Suprapubic skin (tissue), 4 donors: ENCODE results near the gene FCAMR.

Experiments
- POLR2A ChIP-seq, 2 donors: fragments of 450-650 bp; IDR thresholded peaks; one replicate each; pipeline ENCODE4 v1.6.1; 2017; ENCODE audit warnings: antibody characterized with exemption in 2 of 2, mild to moderate bottlenecking in 2 of 2, moderate library complexity in 2 of 2
- POLR2AphosphoS5 ChIP-seq, 3 donors: sonication (generic); formaldehyde crosslinking; IDR thresholded peaks; one replicate each; pipeline ENCODE4 v1.6.1; 2017; ENCODE audit warnings: antibody characterized with exemption in 3 of 3
- TF ChIP-seq, protein P1 (sequence below), 2 donors: fragments of 200-600 bp in 1 of 2; fragments of 450-650 bp in 1 of 2; sonication (generic) in 1 of 2; IDR thresholded peaks; one replicate each; pipeline ENCODE4 v1.5.1; 2016 to 2019; ENCODE audit warnings: antibody characterized with exemption in 2 of 2, mild to moderate bottlenecking in 1 of 2, moderate library complexity in 1 of 2

DNA sequence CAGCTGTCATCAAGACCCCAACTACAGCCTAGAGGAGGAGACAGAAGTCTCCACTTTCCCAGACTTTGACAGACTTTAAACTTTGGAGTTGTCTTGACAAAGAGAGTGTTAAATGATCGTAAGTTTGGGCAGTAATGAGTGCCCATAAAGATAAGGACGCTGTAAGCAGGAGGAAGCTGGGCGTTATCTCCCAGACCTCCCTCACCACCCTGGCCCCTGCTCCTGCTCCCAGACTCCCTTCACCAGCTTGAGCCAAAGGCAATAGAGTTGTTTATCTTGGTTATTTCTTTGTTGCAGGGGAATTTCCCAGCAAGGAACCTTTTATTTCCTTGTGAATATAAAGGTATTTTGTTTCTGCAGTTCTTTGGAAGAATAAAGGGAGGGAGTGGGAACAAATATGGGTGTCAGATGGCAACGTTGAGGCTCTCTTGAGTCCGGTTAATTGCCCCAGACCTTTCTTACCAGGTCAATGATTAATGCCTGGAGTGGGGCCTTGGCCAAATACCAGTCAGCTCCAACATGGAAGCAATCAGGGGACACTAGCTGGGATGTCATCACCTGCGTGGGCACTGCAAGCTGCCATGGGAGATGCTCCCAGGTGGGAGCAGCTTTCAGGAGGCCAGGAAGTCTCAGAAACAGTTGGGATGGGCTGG lies 28.4 kb downstream of the FCAMR start:
- TF ChIP-seq POLR2AphosphoS5 (IDR thresholded peaks at IDR 0.05) (no peak), POLR2A (IDR thresholded peaks at IDR 0.05) (no peak)
- TF ChIP-seq, protein P1, sequence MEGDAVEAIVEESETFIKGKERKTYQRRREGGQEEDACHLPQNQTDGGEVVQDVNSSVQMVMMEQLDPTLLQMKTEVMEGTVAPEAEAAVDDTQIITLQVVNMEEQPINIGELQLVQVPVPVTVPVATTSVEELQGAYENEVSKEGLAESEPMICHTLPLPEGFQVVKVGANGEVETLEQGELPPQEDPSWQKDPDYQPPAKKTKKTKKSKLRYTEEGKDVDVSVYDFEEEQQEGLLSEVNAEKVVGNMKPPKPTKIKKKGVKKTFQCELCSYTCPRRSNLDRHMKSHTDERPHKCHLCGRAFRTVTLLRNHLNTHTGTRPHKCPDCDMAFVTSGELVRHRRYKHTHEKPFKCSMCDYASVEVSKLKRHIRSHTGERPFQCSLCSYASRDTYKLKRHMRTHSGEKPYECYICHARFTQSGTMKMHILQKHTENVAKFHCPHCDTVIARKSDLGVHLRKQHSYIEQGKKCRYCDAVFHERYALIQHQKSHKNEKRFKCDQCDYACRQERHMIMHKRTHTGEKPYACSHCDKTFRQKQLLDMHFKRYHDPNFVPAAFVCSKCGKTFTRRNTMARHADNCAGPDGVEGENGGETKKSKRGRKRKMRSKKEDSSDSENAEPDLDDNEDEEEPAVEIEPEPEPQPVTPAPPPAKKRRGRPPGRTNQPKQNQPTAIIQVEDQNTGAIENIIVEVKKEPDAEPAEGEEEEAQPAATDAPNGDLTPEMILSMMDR (IDR thresholded peaks at IDR 0.05), result no peak
